Measurements from ENCODE around the gene CCKAR.

The CCKAR gene

DNA sequence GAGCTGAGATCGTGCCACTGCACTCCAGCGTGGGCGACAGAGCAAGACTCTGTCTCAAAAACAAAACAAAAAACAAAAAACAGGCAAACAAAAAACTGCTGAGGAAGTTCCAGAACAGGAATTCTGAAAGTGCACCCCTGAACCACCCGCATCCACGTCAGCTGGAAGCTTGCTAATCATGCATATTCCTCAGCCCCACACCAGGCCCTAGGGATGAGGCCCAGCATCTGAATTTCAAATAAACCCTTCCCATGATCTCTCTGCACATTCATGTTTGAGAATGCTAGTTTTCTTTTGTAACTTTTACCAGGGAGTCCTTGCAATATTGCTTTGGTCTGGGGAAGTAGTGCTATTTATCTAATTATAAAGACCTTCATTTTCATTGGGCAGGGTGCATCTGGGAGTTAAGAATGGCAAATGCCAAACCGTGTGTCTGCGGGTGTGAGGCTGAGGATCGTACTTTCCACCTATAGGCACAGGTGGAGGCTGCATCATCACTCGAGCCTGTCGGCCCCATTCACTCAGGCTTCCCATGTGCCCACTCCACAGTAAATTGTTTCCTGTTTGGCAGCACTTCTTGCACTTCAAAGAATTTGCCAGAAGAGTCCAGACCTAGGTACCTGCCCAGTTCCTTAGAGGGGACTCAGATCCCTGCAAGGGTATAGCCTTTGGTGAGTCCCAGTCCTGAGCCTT is 23.6 kb downstream of the CCKAR start:
- H3K4me3 ChIP-seq (ENCODE audit: low read length), result no peak overlapping the region
- DNase-seq (ENCODE audit: low read depth, low spot score), result no peak

DNA sequence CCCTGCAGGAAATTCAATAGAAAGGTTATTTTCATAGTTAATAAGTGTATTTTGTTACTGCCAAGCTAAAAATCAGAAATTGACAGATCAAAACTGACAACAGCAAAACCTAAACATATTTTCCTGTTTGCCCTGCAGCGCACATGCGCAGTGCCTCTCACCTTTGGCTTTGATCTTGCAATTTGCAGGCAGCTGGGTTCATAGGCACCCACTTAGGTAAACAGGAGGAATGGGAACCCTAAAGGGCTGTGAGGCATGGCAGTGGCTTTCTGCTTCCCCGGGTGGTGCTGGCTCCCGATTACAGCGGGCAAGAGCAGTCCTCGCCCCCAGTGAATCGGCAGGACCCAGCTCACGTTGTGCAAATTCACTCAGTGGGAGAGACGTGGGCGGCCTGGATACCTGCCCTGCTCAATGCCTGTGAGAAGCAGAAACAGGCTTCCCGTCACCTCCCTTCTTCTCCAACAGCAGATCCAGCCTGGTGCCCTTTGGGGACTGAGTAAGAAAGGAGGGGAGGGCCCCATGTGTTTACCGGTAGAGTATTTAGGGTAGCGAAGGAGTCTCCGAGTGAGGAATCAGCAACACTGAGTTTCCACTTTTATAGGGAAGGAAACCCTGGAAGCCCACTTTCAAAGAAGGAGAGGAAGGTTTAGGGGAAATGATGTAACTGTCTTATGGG is 25.7 kb downstream of the CCKAR start:
- H3K4me3 ChIP-seq (ENCODE audit: low read length), result no peak overlapping the region
- DNase-seq (ENCODE audit: low read depth, low spot score), result no peak

DNA sequence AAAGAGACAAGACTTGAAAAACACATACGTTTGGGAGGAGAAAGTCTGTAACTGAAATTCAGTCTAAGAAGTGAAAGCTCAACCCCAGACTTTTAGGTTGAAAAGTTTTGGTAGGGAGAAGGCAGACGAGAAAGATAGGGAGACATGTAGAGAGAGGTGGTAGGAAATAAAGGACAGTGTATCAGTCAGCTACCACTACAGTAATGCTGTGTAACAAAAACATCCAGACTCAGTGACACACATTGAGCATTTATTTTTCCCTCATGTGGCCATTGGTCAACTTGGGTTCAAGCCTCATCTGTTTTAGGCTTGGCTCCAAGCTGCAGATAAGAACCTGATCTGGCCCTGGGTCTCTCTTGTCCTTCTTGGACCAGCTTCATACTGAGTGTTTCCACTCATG is 26.9 kb downstream of the CCKAR start:
- DNase-seq (ENCODE audit: low read depth, low spot score), result no peak
- no peak overlapping the region for H3K4me3 ChIP-seq (ENCODE audit: low read length)

DNA sequence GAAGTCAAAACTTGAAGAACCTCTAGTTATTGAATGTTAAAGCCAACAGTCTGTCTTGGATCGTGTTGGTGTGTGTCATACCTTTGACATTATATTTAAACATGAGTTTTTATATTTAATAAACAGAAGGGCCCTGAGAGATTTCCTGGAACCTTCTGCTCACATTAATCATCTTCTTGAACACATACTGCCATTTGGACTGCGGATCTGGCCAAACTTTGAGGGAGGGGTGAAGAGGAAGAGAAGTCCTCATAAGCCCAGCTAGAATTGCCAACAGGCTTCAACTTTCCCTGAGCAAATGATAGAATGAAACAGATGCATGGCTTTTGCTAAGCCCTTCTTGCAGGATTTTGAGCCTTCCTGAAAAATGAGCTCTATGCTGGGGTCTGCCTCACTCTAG is 27.4 kb downstream of the CCKAR start:
- no peak overlapping the region for H3K4me3 ChIP-seq (ENCODE audit: low read length)
- no peak for DNase-seq (ENCODE audit: low read depth, low spot score)

DNA sequence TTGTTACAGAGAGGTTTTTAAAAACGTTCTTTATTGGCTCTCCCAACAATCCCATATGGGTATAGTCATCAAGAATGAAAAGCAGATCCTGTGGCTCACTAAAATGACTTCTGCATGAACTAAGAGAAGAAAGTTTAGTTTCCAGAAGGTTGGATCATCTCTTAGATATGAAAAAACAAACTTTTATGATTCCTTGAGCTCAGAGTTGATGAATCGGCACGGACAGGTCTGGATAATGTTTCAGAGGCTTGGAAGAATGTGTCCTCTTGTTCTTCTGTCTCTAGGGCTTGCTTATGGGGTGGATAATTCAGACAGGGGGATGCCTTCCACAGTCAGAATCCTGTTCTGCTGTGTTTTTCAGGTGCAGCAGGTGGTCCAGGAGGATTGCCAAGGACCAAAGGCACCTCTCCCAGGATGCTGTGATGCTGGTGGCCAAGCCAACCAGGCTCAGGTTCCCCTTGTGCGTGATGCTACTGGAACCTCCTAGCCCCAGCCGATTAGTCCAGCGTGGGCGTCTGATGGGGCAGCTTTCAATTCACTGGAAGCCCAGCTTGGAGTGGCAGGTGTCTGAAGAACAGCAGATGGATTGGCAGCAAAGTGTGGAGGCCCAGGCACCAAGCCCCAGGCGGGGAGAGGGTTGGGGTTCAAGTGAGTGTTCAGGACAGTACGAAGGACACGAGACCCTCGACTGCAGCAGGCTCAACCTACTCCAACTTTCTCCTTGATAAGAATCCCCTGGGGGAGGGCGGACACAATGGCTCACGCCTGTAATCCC is 30.3 kb downstream of the CCKAR start:
- DNase-seq (ENCODE audit: low read depth, low spot score), result no peak
- H3K4me3 ChIP-seq (ENCODE audit: low read length), result no peak overlapping the region

DNA sequence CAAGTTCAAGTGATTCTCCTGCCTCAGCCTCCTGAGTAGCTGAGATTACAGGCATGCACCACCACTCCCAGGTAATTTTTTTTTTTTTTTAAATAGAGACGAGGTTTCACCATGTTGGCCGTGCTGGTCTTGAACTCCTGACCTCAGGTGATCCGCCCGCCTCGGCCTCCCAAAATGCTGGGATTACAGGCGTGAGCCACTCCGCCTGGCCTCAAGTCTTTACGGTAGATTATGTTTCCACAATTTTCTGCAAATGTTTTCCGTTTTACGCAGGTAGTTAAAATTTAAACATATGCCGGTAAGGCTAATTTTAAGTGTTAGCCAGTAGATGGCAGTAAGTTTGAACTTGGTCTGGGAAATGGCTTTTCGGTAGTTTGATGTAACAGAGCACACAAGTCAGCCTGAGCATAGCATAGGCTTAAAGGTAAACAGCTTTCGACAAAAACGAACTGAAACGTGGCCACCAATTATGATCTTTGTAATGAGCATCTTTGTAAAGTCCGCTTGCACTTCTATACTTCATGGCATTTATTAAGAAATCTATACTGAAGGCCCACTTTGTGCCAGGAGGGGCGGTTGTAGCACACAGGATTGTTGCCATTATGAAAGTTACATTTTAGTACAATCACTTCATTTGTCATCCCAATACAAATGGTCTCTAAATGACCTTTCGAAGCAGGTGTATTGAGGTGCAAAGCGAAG is 31.1 kb downstream of the CCKAR start:
- H3K4me3 ChIP-seq (ENCODE audit: low read length), result no peak overlapping the region; the same call in 1 of the 2 replicates
- peak; percentile 78 for DNase-seq (ENCODE audit: low read depth, low spot score)

- H3K4me3 ChIP-seq (ENCODE audit: low read length), result no peak overlapping the region
- DNase-seq (ENCODE audit: low read depth, low spot score), result peak; percentile 88
These were observed 32.1 kb downstream of the CCKAR start for GRCh38 chr4:26458157-26458561.

- no peak for DNase-seq (ENCODE audit: low read depth, low spot score)
- H3K4me3 ChIP-seq (ENCODE audit: low read length), result no peak overlapping the region
These were observed 32.9 kb downstream of the CCKAR start for GRCh38 chr4:26457412-26457811.

DNA sequence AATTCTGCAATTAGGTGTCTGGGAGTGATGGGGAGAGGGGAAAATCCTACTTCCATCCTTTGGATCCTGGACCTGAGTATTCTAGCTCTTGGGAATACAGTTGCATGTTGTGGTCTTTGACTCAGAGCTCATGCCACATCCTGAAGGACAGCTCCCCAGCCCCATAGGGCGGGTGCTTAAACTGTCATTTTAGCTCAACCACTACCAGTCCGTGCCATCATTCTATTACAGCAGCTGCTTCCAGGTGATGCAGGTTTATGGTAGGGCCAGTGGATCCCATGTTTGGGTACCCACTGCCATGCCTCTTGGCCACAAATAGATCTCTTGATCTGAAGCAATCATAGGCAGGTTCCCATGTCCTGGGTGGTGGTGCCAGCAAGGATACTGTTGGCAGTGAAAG is 34.7 kb downstream of the CCKAR start:
- no peak overlapping the region for H3K4me3 ChIP-seq (ENCODE audit: low read length)
- no peak for DNase-seq (ENCODE audit: low read depth, low spot score)

GRCh38 chr4:26454961-26455360 is 35.3 kb downstream of the CCKAR start:
- H3K4me3 ChIP-seq (ENCODE audit: low read length), result no peak overlapping the region

GRCh38 chr4:26452565-26453531 is 37.4 kb downstream of the CCKAR start:
- no peak for DNase-seq (ENCODE audit: low read depth, low spot score)
- no peak overlapping the region for H3K4me3 ChIP-seq (ENCODE audit: low read length)

More at GRCh38 chr4:26454961-26455360, 35.3 kb downstream of the CCKAR start:
- DNase-seq (ENCODE audit: low read depth, low spot score), result no peak

- H3K4me3 ChIP-seq (ENCODE audit: low read length), result no peak overlapping the region
- no peak for DNase-seq (ENCODE audit: low read depth, low spot score)
These were observed 38.7 kb downstream of the CCKAR start for GRCh38 chr4:26451597-26451996.

- DNase-seq (ENCODE audit: low read depth, low spot score), result no peak
- no peak overlapping the region for H3K4me3 ChIP-seq (ENCODE audit: low read length)
These were observed 39.9 kb downstream of the CCKAR start for GRCh38 chr4:26450418-26450817.

DNA sequence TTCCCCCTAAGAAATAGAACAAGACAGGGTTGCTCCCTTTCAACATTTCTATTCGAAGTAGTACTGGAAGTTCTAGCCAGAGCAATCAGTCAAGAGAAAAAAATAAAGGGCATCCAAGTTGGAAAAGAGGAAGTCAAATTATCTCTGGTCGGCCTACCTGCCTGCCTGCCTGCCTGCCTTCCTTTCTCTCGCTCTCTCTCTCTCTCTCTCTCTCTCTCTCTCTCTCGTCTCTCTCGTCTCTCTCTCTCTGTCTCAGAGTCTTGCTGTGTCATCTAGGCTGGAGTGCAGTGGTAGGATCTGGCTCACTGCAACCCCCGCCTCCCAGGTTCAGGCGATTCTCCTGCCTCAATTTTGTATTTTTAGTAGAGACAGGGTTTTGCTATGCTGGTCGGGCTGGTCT is 42.9 kb downstream of the CCKAR start:
- H3K4me3 ChIP-seq (ENCODE audit: low read length), result no peak overlapping the region
- DNase-seq (ENCODE audit: low read depth, low spot score), result no peak

GRCh38 chr4:26441771-26442170 is 48.5 kb downstream of the CCKAR start:
- no peak for DNase-seq (ENCODE audit: low read depth, low spot score)
- H3K4me3 ChIP-seq (ENCODE audit: low read length), result no peak overlapping the region

DNA sequence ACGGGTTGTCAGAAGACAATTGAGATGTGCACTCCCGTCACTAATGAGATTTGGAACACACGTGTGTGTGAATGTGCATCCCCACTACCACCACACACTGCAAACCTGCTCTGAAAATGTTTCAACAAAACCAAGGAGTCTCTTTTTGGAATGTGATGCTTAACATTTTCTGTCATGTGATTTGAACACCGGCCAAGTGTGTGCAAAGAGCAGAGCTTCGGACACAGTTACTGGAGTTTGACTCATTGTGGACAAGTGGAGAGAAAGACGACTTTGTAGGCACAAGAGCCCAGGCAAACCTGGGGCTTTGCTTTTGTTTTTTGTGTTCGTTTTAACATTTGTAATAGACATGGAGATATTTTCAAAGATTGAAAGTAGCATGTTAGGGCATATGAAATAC is 49.2 kb downstream of the CCKAR start:
- DNase-seq (ENCODE audit: low read depth, low spot score), result no peak
- no peak overlapping the region for H3K4me3 ChIP-seq (ENCODE audit: low read length)

DNA sequence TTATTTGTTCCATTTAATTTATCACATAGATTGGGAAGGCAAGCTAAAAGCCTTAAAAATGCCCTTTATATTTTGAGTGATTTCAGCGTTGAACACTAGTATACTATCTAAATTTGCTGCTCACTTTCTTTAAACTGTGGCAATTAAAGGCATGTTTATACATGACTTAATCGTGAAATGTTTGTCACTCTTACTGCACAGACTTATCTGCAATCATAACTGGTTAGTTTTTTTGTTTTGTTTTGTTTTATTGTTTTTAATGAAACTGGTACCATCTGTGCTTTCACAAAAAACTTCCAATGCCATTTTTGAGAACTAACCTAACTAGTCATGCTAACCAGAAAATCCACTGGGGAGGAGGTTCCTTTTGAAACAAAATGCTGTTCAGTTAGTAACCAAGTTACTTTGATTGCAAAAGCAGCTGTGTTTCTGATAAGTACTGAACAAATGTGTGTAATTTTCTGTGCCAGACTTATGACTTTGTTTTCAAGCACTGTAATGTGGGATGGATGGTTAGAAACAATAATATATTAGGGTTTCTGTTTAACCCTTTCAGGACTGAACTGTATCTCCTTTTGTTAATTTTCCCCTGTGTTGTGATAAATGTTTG is 56.1 kb downstream of the CCKAR start:
- no peak for DNase-seq (ENCODE audit: low read depth, low spot score)
- no peak overlapping the region for H3K4me3 ChIP-seq (ENCODE audit: low read length)

- H3K4me3 ChIP-seq (ENCODE audit: low read length), result no peak overlapping the region
- DNase-seq (ENCODE audit: low read depth, low spot score), result no peak
These were observed 56.7 kb downstream of the CCKAR start for GRCh38 chr4:26433556-26433955.

Measured in Jurkat, Clone E6-1 (cell line).